ENCODE results near the gene UBXN6. TPM values are rescaled to one million over a fixed set of nuclear protein-coding genes. Genes with fewer than 3 reads are reported as not detected.

UBXN6 gene
- total and polyA plus RNA-seq, 2 of the 8 experiments (the other 6 are each of a cell fraction or from before 2014, with no cell fraction given), result 28.0 to 43.8 TPM

DNA sequence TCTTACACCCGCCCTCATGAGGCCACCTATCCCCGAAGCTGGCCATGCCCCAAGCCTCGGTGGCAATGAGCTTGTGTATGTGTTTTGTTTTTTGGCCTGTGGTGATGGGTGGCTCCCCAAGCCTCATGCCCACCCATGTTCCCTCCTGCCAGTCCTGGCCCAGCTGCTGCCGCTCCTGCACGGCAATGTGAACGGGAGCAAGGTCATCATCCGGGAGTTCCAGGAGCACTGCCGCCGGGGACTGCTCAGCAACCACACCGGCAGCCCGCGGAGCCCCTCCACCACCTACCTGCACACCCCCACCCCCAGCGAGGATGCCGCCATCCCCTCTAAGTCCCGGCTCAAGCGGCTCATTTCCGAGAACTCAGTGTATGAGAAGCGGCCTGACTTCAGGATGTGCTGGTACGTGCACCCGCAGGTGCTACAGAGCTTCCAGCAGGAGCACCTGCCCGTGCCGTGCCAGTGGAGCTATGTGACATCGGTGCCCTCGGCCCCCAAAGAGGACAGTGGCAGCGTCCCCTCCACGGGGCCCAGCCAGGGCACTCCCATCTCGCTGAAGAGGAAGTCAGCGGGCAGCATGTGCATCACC is 24.6 kb downstream of the UBXN6 start (continued):
- TF ChIP-seq, protein P1, sequence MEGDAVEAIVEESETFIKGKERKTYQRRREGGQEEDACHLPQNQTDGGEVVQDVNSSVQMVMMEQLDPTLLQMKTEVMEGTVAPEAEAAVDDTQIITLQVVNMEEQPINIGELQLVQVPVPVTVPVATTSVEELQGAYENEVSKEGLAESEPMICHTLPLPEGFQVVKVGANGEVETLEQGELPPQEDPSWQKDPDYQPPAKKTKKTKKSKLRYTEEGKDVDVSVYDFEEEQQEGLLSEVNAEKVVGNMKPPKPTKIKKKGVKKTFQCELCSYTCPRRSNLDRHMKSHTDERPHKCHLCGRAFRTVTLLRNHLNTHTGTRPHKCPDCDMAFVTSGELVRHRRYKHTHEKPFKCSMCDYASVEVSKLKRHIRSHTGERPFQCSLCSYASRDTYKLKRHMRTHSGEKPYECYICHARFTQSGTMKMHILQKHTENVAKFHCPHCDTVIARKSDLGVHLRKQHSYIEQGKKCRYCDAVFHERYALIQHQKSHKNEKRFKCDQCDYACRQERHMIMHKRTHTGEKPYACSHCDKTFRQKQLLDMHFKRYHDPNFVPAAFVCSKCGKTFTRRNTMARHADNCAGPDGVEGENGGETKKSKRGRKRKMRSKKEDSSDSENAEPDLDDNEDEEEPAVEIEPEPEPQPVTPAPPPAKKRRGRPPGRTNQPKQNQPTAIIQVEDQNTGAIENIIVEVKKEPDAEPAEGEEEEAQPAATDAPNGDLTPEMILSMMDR (IDR thresholded peaks at IDR 0.05; ENCODE audit: control extremely low read depth in 1 of 3, insufficient read depth in 1 of 3, low read depth in 1 of 3, low read length in 3 of 3), result no peak
- TF ChIP-seq JUN (IDR thresholded peaks at IDR 0.05; ENCODE audit: low read depth, low read length), result no peak
